HG03342 (cell line): ENCODE data around the gene EPB41L2.
"Not testable (repeated sequence)": the region's sequence is repeated elsewhere in the genome, so short reads cannot be mapped to it uniquely, and the experiment has no call there.

ENCODE experiments used
- ATAC-seq: cut with Tn5 transposase; IDR thresholded peaks from one replicate; pipeline ENCODE4 v1.9.1; 2021; ENCODE audit warnings: mild to moderate bottlenecking, moderate library complexity; ENCODE audit not compliant: unreplicated experiment

Gene EPB41L2

DNA sequence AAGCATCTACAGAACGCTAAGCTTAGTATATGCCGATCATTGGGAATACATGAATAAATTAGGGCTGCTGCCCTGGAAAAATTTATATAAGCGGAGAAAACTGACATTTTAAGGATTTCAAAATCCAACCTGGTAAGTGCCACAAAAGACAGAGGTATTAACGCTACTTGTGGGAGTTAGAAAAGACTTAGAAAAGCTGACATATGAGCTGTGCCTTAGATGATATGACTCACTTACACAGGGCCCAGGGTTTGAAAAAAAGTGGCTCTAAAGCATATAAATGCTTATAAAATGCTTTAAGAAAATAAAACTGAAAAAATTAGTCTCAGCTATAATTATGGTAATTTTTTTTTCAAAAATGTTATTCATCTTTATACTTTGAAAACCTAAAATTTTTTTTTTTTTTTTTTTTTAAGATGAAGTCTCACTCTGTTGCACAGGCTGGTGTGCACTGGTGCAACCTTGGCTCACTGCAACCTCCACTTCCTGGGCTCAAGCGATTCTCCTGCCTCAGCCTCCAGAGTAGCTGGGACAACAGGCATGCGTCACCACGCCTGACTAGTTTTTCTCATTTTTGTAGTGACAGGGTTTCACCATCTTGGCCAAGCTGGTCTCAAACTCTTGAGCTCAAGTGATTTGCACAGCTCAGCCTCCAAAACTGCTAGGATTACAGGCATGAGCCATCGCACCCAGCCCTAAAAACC, 25.7 kb downstream of the EPB41L2 start:
- ATAC-seq: no peak

DNA sequence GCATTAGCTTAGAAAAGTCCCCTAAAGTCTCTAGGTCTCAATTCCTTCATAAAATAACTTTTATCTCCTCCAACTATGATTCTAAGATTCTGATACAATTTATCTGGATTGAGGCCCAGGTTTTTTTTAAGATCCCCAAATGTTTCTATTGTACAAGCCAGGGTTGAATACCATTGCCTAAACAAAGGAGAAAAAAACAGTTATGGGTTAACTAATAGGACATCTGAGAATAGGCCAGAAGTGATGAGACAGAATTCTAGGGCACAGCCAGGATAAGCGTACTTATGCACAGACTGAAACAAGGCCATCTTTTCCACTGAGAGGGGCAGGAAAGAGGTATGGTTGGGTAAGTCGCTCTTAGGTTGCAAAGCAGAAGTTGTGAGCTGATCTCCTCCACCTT, 26.4 kb downstream of the EPB41L2 start:
- no peak for ATAC-seq

DNA sequence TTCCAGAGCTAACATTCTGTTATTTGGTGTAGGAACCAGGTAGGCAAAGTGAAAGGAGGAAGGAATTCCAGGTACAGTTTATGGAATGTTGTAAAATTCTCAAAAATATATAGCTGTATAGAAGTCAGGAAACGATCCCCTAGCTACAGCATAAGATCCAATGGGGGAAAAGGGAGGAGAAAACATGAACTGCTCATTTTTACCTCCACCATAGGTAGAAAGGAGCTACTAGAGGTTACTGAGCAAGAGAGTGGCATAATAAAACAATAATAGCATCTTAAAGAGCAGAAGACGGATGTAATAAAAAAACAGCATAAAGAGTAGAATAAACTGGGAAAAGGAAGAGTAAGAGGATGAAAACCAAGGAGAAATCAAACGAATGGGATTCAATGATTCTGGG, 26.9 kb downstream of the EPB41L2 start:
- ATAC-seq: no peak

DNA sequence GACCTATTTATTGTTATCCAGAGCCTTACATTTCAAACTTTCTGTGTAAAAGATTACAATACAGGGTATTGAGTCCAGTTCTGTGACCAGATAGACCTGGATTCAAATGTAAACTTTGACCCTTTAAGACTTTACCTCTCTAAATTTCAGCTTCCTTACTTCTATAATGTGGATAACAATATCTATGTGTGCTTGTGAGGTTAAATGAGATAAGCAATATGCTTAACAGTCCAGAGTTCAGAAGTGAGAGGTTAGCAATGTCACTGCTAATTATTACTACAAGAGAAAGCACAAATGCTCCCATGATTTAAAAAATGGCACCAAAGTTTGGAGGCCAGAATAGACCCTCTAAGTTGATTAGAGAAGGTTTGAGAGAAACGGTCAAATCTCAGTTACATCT, 27.5 kb downstream of the EPB41L2 start:
- ATAC-seq: no peak

DNA sequence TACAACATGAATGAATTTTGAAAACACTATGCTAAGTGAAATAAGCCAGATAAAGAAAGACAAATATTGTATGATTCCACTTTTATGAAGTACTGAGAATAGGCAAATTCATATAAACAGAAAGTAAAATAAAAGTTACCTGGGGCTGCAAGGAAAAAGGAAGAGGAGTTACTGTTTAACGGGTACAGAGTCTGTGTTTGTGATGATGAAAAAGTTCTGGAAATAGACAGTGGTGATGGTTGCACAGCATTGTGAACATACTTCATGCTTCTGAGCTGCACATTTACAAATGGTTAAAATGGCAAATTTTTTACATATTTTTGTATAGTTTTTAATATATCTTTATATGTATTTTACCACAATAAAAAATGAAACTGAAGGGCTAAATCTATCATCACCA, 29.4 kb downstream of the EPB41L2 start:
- ATAC-seq: no peak

DNA sequence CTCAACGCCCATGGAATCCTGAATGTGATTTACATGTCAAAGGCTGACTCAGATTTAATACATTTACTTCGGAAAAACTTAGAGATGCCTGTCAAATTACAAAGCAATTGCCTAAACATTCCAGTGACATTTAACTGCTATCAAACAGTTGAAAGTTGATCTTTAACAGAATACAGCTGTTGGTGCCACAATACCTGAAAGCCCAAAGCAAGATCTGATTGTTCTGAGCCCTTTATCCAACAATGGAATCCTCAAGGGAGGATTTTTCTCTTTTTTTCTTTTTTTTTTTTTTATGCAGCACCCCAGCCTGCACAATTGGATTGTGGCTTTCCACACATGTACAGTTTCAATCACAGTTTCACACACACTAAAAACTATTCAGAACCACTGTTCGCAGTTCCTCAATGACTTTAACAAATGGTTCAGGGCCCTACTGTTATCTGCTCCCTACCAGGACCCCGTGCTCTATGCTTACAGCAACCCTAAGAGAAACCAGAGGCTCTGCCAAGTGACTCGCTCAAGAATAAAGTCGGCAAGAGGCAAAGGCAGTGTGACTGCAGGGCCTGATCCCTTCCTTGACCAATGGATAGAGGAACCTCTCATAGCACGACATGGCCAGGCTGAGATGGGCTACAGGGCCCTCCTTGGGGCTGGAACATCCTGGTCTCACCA, 33.3 kb downstream of the EPB41L2 start:
- ATAC-seq: peak; percentile 91

DNA sequence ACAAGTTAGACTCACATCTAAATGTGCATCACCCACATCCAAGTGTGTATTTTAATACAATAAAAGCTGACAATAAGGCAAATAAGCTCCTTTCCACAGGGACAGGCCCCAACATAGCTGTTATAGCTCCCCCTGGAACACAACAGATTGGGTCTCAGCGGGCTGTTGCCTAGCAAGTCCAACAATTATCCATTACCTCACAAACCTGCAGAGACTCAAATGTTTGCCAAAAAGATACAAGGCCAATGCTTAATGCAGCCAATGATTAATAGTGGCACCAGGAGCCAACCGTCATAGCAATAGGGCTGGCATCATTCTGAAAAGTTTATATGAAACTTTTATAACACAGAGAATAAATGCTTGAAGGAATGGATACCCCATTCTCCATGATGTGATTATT, 35.7 kb downstream of the EPB41L2 start:
- ATAC-seq: no peak

DNA sequence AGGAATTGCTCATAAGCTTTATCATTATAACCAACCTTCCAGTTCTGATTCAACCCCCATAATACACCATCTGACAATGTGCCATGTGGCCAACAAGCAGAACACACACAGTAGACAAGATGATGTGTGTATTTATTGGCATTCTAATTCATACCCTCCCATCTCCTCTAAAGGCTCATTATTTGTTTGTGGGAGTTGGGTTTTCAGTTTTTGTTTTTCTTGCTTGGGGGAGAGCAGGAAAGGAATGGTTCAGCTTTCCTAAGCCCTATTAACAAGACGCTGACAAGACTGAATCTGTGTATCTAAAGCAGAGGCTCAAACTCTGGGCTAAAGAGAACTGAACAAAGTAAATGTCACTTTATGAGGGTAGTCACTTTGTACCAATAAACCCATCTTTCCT, 36.8 kb downstream of the EPB41L2 start:
- ATAC-seq: no peak

DNA sequence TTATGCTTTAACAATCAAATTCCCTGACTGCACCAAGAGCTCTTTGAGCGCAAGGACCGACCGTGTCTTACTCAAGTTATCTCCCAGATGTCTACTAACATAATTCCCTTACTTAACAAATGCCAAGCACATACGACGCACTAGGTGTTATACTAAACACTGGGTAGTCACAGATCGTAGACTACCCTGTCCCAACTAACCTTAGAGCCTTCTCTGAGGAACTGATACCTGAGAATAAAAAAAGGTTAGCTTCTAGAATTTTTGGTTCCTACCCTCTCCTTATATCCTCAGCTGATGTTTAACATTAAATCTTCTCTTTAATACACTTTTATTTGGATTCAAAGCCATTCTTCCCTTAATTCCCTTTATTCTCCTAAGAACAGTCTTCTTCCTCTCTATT, 38.5 kb downstream of the EPB41L2 start:
- peak; percentile 64 for ATAC-seq

DNA sequence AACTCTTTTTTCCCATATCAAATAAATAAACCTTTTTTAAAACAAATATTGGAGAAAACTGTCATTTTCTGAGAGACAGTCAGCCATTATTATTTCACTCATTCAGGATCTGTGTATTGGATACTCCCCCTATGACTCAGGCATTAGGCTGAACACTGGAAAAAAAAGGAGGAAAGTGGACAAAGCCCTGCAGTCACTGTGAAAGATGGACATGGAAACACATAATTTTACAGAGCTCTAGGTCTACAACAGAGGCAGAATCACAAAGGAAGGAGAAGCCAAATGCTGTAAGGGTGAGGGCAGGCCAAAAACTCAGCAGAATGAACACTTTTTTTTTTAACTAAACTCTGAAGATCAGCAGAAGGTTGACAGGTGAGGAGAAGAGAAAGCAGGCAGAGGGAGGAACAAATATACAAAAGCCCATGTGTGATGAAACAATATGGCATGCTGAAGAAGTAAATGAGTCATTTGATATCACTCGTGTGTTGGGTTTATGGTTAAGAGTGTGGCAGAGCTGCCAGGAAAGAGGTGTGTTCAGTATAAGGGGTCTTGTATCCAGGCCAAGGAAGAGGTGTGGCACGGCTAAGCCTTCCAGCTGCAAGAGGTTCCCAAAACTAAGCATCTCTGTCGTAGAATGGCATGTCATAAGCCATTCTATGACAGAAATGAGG, 39.1 kb downstream of the EPB41L2 start:
- peak; percentile 18 for ATAC-seq

DNA sequence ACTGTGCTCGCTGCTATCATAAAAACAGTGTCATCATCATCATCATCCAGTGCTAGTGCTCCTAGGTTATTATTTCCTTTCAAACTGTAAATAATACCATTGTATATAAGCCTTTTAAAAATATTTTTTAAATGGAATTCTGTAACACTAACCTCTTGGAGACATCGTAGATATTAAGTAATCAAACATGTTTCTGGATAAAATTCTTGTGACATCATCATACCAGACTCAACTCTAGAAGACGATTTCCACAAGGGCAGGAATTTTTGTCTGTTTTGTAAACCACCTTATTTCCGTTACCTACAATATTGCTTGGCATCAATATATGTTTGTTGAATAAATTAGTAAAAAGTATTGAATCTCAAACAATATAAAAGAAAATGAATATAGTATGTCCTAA, 40.4 kb downstream of the EPB41L2 start:
- ATAC-seq: no peak

DNA sequence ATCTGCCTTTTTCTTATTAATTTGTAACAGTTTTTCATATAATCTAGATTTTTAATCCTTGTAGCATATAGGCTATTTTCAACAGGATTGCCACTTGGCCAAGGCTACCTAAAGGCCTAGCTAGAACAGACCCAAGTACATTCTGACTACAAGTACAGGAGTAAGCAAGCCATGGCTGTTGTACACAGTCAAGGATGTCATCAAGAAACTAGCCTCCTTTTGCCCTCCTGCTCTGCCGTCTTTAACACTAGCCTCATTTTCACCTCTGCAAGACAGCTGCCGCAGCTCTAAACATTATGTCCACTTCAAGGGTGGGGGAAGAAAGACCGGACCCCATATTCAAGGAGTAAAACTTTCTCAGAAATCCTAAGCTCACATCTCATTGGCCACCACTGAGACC, 45.1 kb downstream of the EPB41L2 start:
- no peak for ATAC-seq

DNA sequence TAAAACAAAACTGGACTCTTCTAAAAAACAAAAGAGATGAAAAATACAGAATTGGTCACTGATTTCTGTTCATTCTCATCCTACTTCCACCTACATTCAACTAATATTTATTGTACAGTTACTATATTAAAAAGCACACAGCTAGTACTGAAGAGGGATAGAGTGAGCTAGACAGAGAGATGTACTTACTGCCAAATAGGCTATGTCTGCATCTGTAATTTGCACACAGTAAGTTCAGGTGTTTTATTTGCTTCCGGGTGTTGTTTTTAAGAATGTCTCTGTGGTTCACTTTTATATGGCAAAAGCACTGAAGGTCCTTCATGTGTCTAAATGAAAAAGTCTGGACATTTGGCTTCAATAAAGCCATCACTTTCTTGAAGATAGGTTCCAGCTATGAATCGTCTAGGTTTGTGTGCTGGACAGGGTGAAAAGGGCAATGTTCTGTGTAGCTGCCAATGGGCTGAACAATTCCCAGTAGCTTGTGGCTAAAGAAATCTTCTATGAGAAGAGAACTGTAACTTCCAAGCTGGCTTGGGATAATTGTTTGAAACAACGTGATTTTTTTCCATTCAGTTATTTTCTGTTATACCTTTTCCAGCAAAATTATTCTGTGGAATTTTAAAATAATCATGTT, 47.3 kb downstream of the EPB41L2 start:
- no peak for ATAC-seq

DNA sequence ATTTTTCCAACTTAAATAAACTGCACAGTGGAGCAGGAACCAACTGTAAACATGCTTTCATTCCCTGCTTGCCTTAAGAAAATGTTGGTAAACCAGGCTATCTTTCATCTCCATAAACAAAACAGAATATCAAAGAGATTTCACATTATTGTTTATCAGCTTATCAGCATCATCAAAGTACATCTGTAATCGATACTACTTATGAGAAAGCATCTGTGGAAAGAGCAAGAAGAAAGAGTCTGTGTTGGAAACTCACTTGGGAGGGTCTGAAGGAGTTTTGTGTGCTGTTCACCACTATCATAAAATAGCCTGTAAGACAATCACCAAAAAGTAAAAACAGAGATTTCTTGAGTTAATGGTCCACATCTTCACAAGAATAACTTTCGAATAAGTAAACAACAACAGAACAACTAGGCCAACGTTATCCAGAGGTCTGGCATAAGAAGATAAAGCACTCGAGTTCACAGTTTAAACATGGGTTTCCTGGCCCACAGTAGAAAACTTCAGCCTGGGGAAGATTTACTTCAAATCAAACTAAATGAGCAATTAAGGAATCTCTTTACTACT, 47.9 kb downstream of the EPB41L2 start:
- no peak for ATAC-seq

DNA sequence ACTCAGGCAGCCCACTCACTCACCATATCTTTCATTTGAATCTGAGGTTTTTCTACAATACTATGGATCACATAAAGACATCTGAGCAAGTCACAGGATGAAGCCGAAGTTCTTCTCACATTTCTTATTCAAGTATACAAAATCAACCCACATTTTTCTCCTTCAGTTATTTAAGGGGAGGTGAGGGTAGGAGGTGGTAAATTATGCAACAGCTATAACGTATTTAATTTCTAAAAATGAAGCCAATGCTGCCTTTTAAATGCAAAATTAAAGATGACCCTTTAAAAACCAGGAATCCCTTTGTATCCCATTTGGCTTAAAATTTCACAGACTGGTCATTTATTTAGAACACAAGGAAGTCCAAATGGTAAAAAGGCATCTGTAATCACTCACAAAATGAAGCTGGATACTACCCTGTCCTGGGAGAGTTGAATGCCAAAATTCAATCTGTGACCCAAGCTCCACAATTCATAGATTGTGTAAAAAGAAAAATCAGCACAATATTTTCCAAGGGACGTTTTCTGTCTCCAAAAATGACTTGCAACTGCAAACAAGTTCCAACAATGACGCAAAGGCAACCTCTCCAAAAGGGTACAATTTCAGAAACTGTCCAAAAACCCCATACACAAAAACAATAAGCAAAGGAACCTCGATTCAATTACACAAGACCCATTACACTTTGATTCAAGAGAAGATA, 48.8 kb downstream of the EPB41L2 start:
- no peak for ATAC-seq

DNA sequence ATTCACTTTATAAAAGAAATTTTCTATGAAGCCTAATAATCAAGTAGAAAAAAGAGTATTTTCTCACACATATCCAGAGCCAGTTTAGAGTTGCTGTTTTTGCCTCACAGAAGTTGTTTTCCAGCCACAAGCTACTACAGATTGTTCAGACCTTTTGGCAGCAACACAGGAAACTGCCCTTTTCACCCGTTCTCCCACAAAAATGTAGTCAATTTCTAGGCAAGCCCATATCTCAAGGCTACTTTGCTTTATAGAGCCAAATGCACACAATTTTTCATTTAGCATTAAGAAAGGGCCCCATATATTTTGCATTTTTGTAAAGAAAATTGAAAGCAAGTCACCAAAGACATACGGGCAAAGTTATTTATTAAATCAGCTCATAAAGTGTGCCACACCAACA, 49.5 kb downstream of the EPB41L2 start:
- ATAC-seq: no peak

DNA sequence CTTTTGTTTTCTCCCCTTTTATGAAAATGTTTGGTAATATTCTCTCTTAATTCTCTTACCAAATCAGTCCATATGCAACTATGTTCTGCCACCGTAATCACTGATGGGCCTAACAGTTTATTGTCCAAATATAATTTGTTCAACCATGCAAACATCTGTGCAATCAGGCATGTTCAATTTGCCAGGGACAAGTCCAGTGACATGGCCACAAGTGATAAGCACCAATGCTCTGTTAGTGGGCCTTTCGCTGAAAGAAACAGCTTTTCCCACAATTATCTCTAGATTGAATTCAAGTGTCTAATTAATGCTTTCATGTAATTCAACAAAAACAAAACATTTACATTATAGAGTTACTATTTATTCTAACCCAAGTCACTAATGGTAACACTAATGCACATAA, 53.3 kb downstream of the EPB41L2 start:
- ATAC-seq: no peak

DNA sequence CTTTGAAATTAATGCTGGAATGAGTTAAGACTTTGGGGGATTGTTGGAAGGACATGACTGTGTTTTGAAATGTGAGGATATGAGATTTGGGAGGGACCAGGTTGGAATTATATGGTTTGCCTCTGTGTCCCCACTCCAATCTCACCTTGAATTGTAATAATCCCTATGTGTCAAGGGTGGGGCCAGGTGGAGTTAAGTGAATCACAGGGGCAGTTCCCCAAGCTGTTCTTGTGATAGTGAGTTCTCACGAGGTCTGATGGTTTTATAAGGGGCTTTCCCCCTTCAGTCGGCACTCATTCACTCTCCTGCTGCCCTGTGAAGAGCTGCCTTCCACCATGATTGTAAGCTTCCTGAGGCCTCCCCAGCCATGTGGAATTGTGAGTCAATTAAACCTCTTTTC, 54.1 kb downstream of the EPB41L2 start:
- ATAC-seq: not testable (repeated sequence)

DNA sequence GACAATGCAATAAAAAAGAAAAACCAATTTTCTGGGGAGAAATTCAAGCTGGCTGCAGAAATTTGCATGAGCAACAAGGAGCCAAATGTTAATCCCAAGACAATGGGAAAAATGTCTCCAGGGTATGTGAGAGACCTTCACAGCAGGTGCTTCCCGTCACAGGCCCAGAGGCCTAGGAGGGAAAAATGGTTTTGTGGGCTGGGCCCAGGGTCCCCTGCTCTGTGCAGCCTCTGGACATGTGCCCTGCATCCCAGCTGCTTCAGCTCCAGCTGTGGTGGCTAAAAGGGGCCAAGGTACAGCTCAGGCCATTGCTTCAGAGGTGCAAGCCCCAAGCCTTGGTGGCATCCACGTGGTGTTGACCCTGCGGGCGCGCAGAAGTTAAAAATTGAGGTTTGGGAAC, 55.1 kb downstream of the EPB41L2 start:
- ATAC-seq: not testable (repeated sequence)

DNA sequence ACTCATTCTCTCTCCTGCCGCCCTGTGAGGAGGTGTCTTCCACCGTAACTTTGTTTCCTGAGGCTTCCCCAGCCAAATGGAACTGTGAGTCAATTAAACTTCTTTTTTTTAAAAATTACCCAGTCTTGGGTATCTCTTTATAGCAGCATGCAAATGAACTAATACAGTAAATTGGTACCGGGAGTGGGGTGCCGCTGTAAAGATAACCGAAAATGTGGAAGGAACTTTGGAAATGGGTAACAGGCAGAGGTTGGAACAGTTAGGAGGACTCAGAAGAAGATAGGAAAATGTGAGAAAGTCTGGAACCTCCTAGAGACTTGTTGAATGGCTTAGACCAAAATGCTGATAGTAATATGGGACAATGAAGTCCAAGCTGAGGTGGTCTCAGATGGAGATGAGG, 55.8 kb downstream of the EPB41L2 start:
- ATAC-seq: no peak
